Esophagus squamous epithelium (tissue), 4 donors: ENCODE measurements around the gene EPB41L4A.

Source experiments
- CTCF ChIP-seq, 6 experiments: fragments of 450-650 bp in 4 of 6; fragments of 200-600 bp in 2 of 6; sonication (generic) in 2 of 6; IDR thresholded peaks; one replicate each; pipeline ENCODE4 v1.5.1; 2016 to 2019; ENCODE audit warnings: antibody characterized with exemption in 6 of 6, mild to moderate bottlenecking in 4 of 6, moderate library complexity in 4 of 6
- POLR2A ChIP-seq, 4 donors: fragments of 450-650 bp; IDR thresholded peaks; one replicate each; pipeline ENCODE4 v1.6.1; 2017; ENCODE audit warnings: antibody characterized with exemption in 4 of 4, mild to moderate bottlenecking in 4 of 4, moderate library complexity in 3 of 4

GRCh38 chr5:112228667-112229066, 190.4 kb downstream of the EPB41L4A start:
- no peak for TF ChIP-seq CTCF (IDR thresholded peaks at IDR 0.05)
- no peak for TF ChIP-seq POLR2A (IDR thresholded peaks at IDR 0.05)
